Smooth muscle cell (in vitro differentiated cells): ENCODE results near the gene IL37. TPM values are rescaled to one million over a fixed set of nuclear protein-coding genes. Genes with fewer than 3 reads are reported as not detected.
"Not testable (repeated sequence)": the region's sequence is repeated elsewhere in the genome, so short reads cannot be mapped to it uniquely, and the experiment has no call there.

ENCODE experiments used
- DNase-seq: peaks from one replicate; lab custom pipeline; 2025; ENCODE audit not compliant: unreplicated experiment; lab: John Stamatoyannopoulos, UW
- H2AFZ ChIP-seq: fragments of 200-600 bp; sonication (generic); 2 replicates; pipeline ENCODE4 v1.6.0; 2016; ENCODE audit warnings: antibody characterized with exemption, low read depth, mild to moderate bottlenecking
- H3F3A ChIP-seq: fragments of 200-600 bp; sonication (generic); 2 replicates; pipeline ENCODE4 v1.6.0; 2017; ENCODE audit warnings: antibody characterized with exemption, low read depth
- H3K27ac ChIP-seq: fragments of 200-600 bp; sonication (generic); 2 replicates; pipeline ENCODE4 v1.5.1; 2016; ENCODE audit warnings: low read depth, mild to moderate bottlenecking
- H3K27me3 ChIP-seq: fragments of 200-600 bp; sonication (generic); 2 replicates; pipeline ENCODE4 v1.6.1; 2016; ENCODE audit warnings: low read depth, mild to moderate bottlenecking
- H3K36me3 ChIP-seq: fragments of 200-600 bp; sonication (generic); 2 replicates; pipeline ENCODE4 v1.5.1; 2016; ENCODE audit warnings: low read depth
- H3K4me1 ChIP-seq: fragments of 200-600 bp; sonication (generic); 2 replicates; pipeline ENCODE4 v1.5.1; 2016; ENCODE audit warnings: low read depth
- H3K4me2 ChIP-seq: fragments of 200-600 bp; sonication (generic); 2 replicates; pipeline ENCODE4 v1.6.0; 2016; ENCODE audit warnings: mild to moderate bottlenecking
- H3K4me3 ChIP-seq: fragments of 200-600 bp; sonication (generic); 2 replicates; pipeline ENCODE4 v1.5.1; 2016; ENCODE audit warnings: mild to moderate bottlenecking
- H3K79me2 ChIP-seq: fragments of 200-600 bp; sonication (generic); 2 replicates; pipeline ENCODE4 v1.6.0; 2016; ENCODE audit warnings: low read depth, mild to moderate bottlenecking
- H3K9ac ChIP-seq: fragments of 200-600 bp; sonication (generic); 2 replicates; pipeline ENCODE4 v1.6.0; 2016; ENCODE audit warnings: low read depth
- H3K9me3 ChIP-seq: fragments of 200-600 bp; sonication (generic); replicated peaks from 2 replicates; pipeline ENCODE4 v1.5.1; 2016; ENCODE audit warnings: low read depth
- H4K20me1 ChIP-seq: fragments of 200-600 bp; sonication (generic); 2 replicates; pipeline ENCODE4 v1.6.0; 2016; ENCODE audit warnings: low read depth
- CTCF ChIP-seq: fragments of 200-600 bp; sonication (generic); IDR thresholded peaks from 2 replicates; pipeline ENCODE4 v1.5.1; 2017; ENCODE audit warnings: borderline replicate concordance, mild to moderate bottlenecking, antibody characterized with exemption; ENCODE audit not compliant: insufficient read depth, poor library complexity, severe bottlenecking
- WGBS: methylation state at CpG from one replicate; pipeline ENCODE4 v1.1.7; 2016; ENCODE audit warnings: low lambda C conversion rate; 5-methylcytosine and 5-hydroxymethylcytosine counted together
- polyA plus RNA-seq: library from polyadenylated mRNA; unstranded; fragments of >200 nt; fragmentation: Nextera tagmentation; extraction: Ambion mirVana; gene quantifications from 2 replicates; pipeline ENCODE4 v1.2.1, GENCODE V29; 2016
- total RNA-seq: library from RNA; depleted of rRNA; stranded (reverse); fragments of >200 nt; gene quantifications from 2 replicates; pipeline ENCODE4 v1.2.3, GENCODE V29; 2014

The IL37 gene
- total and polyA plus RNA-seq, 2 experiments from 2014 or later, result not detected

GRCh38 chr2:112933261-112933660, 22.3 kb downstream of the IL37 start:
- Histone ChIP-seq H3K9ac (no peak overlapping the region), H3K4me3 (no peak overlapping the region), H3K4me2 (no peak overlapping the region), H3K4me1 (no peaks in the 10 kb centered on the region), H3K9me3 (no peaks in the 10 kb centered on the region), H3K79me2 (no peaks in the 10 kb centered on the region), H3K36me3 (no peaks in the 10 kb centered on the region), H3K27ac (no peak overlapping the region), H3F3A (no peaks in the 10 kb centered on the region), H2AFZ (no peak overlapping the region), H3K27me3 (no peaks in the 10 kb centered on the region), H4K20me1 (no peaks in the 10 kb centered on the region)
- TF ChIP-seq CTCF, result no peak
- DNase-seq, result no peak
- 87% methylated on average over 12 of the region's 12 CpGs for WGBS

- H3K27ac ChIP-seq, H3K79me2 ChIP-seq, H3K9ac ChIP-seq, H4K20me1 ChIP-seq, H3K4me1 ChIP-seq, H3K9me3 ChIP-seq, DNase-seq, H3K4me2 ChIP-seq, H2AFZ ChIP-seq, H3K4me3 ChIP-seq, H3F3A ChIP-seq, H3K36me3 ChIP-seq, H3K27me3 ChIP-seq: not testable (repeated sequence)
- 43% methylated on average over 2 of the region's 2 CpGs for WGBS
These were observed 23.2 kb downstream of the IL37 start for GRCh38 chr2:112934117-112934516.

- 78% methylated on average over 2 of the region's 2 CpGs for WGBS
- DNase-seq, result no peak
- Histone ChIP-seq H3K9ac (no peak overlapping the region), H3F3A (no peaks in the 10 kb centered on the region), H3K36me3 (no peaks in the 10 kb centered on the region), H3K27ac (no peak overlapping the region), H3K9me3 (no peaks in the 10 kb centered on the region), H4K20me1 (no peaks in the 10 kb centered on the region), H3K27me3 (no peaks in the 10 kb centered on the region), H3K4me3 (no peak overlapping the region), H3K4me2 (no peak overlapping the region), H3K79me2 (no peaks in the 10 kb centered on the region), H2AFZ (no peak overlapping the region), H3K4me1 (no peaks in the 10 kb centered on the region)
- TF ChIP-seq CTCF, result no peak
These were observed 25.9 kb downstream of the IL37 start for GRCh38 chr2:112936927-112937232.

GRCh38 chr2:112938904-112939303, 27.9 kb downstream of the IL37 start:
- WGBS, result 64% methylated on average over 5 of the region's 5 CpGs
- no peak for DNase-seq
- no peaks in the 10 kb centered on the region for H4K20me1 ChIP-seq

More at GRCh38 chr2:112938904-112939303, 27.9 kb downstream of the IL37 start:
- Histone ChIP-seq H3K4me2 (no peak overlapping the region), H3K79me2 (no peaks in the 10 kb centered on the region), H3K4me1 (no peaks in the 10 kb centered on the region), H3K36me3 (no peaks in the 10 kb centered on the region), H3K27me3 (no peaks in the 10 kb centered on the region), H2AFZ (no peak overlapping the region), H3K4me3 (no peak overlapping the region), H3F3A (no peaks in the 10 kb centered on the region), H3K9ac (no peak overlapping the region), H3K27ac (no peak overlapping the region), H3K9me3 (no peaks in the 10 kb centered on the region)
- no peak for TF ChIP-seq CTCF
